SK-N-MC (cell line): ENCODE measurements around the gene RHBDL1.

ENCODE experiments used
- EZH2 ChIP-seq: fragments of 200-600 bp; sonication (generic); IDR thresholded peaks from one replicate; pipeline ENCODE4 v1.6.1; 2017; ENCODE audit warnings: antibody characterized with exemption
- FOXP2 ChIP-seq: optimal IDR thresholded peaks from 2 replicates; pipeline ENCODE3; 2011; ENCODE audit warnings: mild to moderate bottlenecking, moderate library complexity; ENCODE audit not compliant: insufficient read depth; ENCODE audit errors: extremely low read length, control extremely low read depth
- POLR2AphosphoS5 ChIP-seq: IDR thresholded peaks from 2 replicates; pipeline ENCODE4 v1.6.1; 2012; ENCODE audit warnings: mild to moderate bottlenecking, low read depth, low read length, borderline replicate concordance

DNA sequence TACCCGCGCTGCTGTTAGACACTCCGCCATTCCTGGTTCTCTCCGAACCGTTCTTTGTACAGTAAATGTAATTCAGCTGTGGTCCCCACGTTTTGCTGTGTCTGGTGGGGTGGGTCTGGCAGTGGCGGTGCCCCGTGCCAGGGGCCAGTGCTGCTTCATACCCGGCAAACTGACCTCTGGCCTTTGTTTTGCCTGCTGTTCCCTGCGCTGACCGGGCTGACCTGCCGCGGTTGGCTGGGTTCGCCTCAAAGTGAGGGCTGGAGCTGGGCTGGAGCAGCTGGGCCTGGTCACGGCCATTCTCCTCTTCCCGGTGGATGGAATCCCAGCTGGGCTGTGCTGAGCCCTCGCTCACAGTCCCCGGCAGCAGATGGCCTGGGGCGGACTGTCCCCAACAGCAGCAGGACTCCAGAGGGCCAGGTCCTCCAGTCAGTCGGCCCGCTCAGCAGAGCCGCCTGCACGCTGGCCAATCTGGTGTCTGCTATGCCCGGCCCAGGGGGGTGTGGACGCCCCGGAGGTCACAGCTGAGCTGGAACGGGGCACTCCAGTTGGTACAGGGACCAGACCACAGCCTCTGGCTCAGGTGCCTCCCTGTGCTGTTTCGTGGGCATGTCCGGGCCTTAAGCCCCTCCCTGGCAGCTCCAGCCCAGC lies 46.2 kb upstream of the RHBDL1 start:
- no peak for TF ChIP-seq POLR2AphosphoS5
- TF ChIP-seq EZH2: no peak
- no peak for TF ChIP-seq FOXP2
